ENCODE data around the gene FOXN3.

The FOXN3 gene

DNA sequence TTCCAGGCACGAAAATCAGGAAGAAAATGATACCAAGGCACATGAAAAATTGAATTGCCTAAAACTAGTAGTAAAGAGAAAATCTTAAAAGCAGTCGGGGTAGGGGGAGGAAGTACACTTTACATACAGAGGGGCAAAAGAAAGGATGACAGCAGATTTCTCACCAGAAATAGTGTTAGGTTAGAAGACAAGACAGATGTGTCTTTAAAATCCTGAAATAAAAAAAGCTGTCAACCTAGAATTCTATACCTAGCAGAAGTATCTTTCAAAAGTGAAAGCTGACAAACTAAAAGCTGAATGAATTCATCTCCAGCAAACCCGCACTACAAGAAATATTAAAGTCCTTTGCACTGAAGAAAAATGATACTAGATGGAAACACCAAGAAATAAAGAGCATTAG is 280.4 kb downstream of the FOXN3 start:
- H3K36me3 ChIP-seq (ENCODE audit: control insufficient read depth, insufficient read depth, low read length): no peaks in the 10 kb centered on the region
- no peak overlapping the region for H3K9ac ChIP-seq (ENCODE audit: low read depth, low read length)
- H3K27me3 ChIP-seq (ENCODE audit: control insufficient read depth, insufficient read depth, low read length): no peaks in the 10 kb centered on the region
- H3K4me3 ChIP-seq (ENCODE audit: low read depth, low read length): no peak overlapping the region
- H3K9me3 ChIP-seq (ENCODE audit: control insufficient read depth, insufficient read depth, low read length): no peaks in the 10 kb centered on the region
- H3K4me1 ChIP-seq (ENCODE audit: control insufficient read depth, insufficient read depth, low read length): peaks cover 12% of the 10 kb centered on the region; the same call in 1 of the 2 replicates
- no peak overlapping the region for H3K27ac ChIP-seq (ENCODE audit: low read depth, low read length)

DNA sequence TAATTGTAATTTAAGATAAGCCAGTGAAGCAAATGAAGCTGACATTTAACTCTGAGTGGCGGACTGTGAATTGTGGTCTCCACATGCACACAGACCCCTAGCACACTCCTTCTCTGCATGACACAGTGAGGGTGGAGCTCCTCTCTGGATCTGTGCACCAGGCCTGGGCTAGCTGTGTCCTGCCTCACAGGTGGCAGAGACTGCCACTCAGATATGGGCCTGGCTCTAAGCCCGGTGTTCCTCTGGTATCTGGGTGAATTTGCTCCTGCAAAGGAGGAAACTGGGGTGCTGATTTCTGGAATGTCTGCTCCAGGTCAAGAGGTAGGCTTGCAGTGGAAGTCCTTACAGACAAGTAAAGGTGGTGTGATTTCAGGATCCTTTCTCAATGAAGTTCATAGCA is 282.4 kb downstream of the FOXN3 start:
- Histone ChIP-seq H3K27ac (ENCODE audit: low read depth, low read length) (no peak overlapping the region), H3K27me3 (ENCODE audit: control insufficient read depth, insufficient read depth, low read length) (no peaks in the 10 kb centered on the region), H3K9ac (ENCODE audit: low read depth, low read length) (no peak overlapping the region), H3K4me1 (ENCODE audit: control insufficient read depth, insufficient read depth, low read length) (peaks cover 10% of the 10 kb centered on the region; the same call in 1 of the 2 replicates), H3K4me3 (ENCODE audit: low read depth, low read length) (no peak overlapping the region), H3K36me3 (ENCODE audit: control insufficient read depth, insufficient read depth, low read length) (no peaks in the 10 kb centered on the region), H3K9me3 (ENCODE audit: control insufficient read depth, insufficient read depth, low read length) (no peaks in the 10 kb centered on the region)

DNA sequence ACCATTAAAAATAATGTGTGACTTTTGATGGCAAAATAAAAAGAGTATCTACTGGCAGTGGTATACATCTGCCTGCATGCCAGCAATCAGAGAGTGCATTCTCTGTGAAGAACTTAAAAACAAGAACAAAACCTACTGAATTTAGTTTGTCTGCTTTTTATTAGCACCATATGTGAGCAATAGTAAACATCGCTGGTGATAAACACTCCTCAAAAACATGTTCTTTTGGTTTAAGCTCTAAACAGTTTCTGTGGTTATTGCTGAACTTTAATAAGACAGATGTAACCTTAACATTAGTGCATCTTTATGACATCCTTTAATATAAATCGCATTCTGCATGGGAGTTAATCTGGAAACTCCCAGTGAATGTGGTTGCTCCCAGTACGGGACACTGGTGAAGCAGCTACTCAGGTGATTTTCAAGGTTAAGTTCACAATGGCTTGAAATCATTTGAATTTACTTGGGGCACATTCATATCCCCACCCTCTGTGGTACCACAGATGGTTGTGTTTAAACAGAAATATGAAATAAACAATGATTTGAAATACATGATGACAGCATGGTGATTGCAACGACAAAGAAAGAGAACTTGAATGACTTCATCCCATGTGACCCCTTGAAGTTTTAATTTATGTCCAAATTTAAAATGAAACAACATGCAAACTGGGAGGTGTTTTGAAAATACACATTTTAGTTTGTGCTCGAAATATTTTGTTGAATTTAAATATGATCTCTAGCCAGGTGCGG is 285.9 kb downstream of the FOXN3 start:
- Histone ChIP-seq H3K4me1 (ENCODE audit: control insufficient read depth, insufficient read depth, low read length) (peaks cover 4% of the 10 kb centered on the region; the same call in 1 of the 2 replicates), H3K4me3 (ENCODE audit: low read depth, low read length) (no peak overlapping the region), H3K9me3 (ENCODE audit: control insufficient read depth, insufficient read depth, low read length) (no peaks in the 10 kb centered on the region), H3K36me3 (ENCODE audit: control insufficient read depth, insufficient read depth, low read length) (no peaks in the 10 kb centered on the region), H3K27ac (ENCODE audit: low read depth, low read length) (no peak overlapping the region), H3K27me3 (ENCODE audit: control insufficient read depth, insufficient read depth, low read length) (no peaks in the 10 kb centered on the region), H3K9ac (ENCODE audit: low read depth, low read length) (no peak overlapping the region)

DNA sequence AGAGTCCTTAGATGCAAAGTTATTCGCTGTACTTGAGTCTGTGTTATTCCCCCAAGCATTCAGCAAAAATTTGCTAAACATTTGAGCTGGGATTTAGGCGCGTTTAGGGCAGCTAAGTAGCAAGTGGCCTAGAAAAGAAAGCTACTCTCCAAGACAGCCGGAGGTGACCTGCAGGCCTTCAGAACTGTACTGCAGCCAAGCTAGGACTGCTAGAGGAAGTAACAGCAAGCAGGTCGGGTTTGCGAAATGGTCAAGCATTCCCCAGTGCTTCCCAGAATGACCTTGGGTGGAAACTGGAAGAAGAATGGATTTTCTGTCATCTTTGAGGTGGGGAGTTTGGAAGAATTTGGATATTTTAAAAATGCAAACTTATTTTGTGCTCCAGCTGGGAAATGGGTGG is 287.5 kb downstream of the FOXN3 start:
- Histone ChIP-seq H3K4me3 (ENCODE audit: low read depth, low read length) (no peak overlapping the region), H3K9me3 (ENCODE audit: control insufficient read depth, insufficient read depth, low read length) (no peaks in the 10 kb centered on the region), H3K4me1 (ENCODE audit: control insufficient read depth, insufficient read depth, low read length) (peaks cover 4% of the 10 kb centered on the region; the same call in 1 of the 2 replicates), H3K9ac (ENCODE audit: low read depth, low read length) (no peak overlapping the region), H3K36me3 (ENCODE audit: control insufficient read depth, insufficient read depth, low read length) (no peaks in the 10 kb centered on the region), H3K27ac (ENCODE audit: low read depth, low read length) (no peak overlapping the region), H3K27me3 (ENCODE audit: control insufficient read depth, insufficient read depth, low read length) (peaks cover 4% of the 10 kb centered on the region; the same call in 1 of the 2 replicates)

DNA sequence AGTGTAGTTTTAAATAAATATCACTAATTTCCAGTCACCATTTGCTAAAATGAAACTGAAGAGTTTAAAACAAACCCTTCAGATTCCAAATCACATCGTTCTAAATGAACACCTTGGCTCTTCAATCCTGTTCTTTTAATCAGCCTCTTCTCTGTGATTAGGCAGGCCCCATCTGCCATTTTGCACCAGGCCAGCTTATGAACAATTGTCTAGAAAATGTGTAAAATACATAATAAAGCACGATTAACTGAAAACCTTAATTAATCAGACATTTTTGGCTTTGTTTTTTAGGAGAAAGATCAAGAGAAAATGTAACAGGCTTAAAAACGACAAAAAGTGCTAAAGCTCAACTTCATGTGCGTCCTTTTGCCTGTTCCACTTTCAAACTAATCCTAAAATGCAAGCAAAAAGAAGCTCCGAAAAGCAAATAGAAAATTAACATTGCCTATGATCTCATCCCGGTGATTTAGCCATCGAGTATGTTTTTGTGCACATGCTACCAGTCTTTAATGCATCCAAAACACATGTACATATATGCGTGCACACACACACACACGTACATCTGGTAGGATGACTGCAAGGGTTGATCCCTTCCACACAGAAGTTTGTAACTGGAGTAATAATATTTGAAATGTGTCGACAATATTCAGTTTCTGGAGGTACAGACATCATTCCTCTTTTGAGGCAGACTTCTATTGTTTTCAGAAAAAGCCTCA is 288.6 kb downstream of the FOXN3 start:
- Histone ChIP-seq H3K27me3 (ENCODE audit: control insufficient read depth, insufficient read depth, low read length) (peaks cover 4% of the 10 kb centered on the region; the same call in 1 of the 2 replicates), H3K27ac (ENCODE audit: low read depth, low read length) (no peak overlapping the region), H3K9me3 (ENCODE audit: control insufficient read depth, insufficient read depth, low read length) (no peaks in the 10 kb centered on the region), H3K36me3 (ENCODE audit: control insufficient read depth, insufficient read depth, low read length) (no peaks in the 10 kb centered on the region), H3K4me3 (ENCODE audit: low read depth, low read length) (no peak overlapping the region), H3K9ac (ENCODE audit: low read depth, low read length) (no peak overlapping the region), H3K4me1 (ENCODE audit: control insufficient read depth, insufficient read depth, low read length) (peaks cover 4% of the 10 kb centered on the region; the same call in 1 of the 2 replicates)

DNA sequence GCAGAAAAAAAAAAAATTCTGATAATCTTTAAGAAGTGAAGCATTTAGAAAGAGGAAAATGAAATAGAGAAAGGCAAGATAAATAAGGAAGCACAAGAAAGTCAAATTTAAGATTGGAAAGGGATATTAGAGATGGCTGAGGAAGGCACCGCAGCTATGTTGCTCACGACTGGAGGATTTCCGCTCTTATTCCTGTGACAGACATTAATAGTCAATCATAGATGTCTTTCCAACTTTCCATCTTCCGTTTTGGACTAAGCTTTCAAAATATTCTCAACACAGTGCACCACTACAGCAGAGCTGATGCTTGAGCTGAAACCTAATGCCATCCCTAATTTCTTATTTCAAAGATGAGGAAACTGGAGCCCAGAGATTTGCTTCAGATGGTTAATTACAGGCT is 290.6 kb downstream of the FOXN3 start:
- no peak overlapping the region for H3K27ac ChIP-seq (ENCODE audit: low read depth, low read length)
- H3K9me3 ChIP-seq (ENCODE audit: control insufficient read depth, insufficient read depth, low read length): no peaks in the 10 kb centered on the region
- peaks cover 16% of the 10 kb centered on the region for H3K4me1 ChIP-seq (ENCODE audit: control insufficient read depth, insufficient read depth, low read length)
- no peak overlapping the region for H3K4me3 ChIP-seq (ENCODE audit: low read depth, low read length)
- peaks cover 4% of the 10 kb centered on the region; the same call in 1 of the 2 replicates for H3K27me3 ChIP-seq (ENCODE audit: control insufficient read depth, insufficient read depth, low read length)
- H3K9ac ChIP-seq (ENCODE audit: low read depth, low read length): no peak overlapping the region
- no peaks in the 10 kb centered on the region for H3K36me3 ChIP-seq (ENCODE audit: control insufficient read depth, insufficient read depth, low read length)

DNA sequence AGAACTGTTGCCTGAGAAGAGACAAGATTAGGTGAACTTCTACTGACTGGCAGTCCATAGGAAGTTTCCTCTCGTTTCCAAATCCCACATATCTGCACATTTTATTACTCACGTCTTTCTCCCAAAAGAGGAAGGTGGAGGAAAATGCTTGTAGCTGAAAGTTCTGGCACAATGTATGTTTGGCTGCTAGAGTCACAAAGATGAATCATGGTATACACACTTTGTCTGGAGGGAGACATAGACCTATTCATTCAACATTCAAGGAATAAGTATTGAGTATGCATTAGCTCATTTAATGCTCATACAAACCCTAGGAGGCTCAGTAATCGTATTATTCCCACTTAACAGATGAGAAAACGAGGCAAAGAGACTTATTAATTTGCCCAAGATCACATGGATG is 291.8 kb downstream of the FOXN3 start:
- Histone ChIP-seq H3K27ac (ENCODE audit: low read depth, low read length) (no peak overlapping the region), H3K27me3 (ENCODE audit: control insufficient read depth, insufficient read depth, low read length) (peaks cover 4% of the 10 kb centered on the region; the same call in 1 of the 2 replicates), H3K9ac (ENCODE audit: low read depth, low read length) (no peak overlapping the region), H3K4me3 (ENCODE audit: low read depth, low read length) (no peak overlapping the region), H3K36me3 (ENCODE audit: control insufficient read depth, insufficient read depth, low read length) (no peaks in the 10 kb centered on the region), H3K4me1 (ENCODE audit: control insufficient read depth, insufficient read depth, low read length) (peaks cover 16% of the 10 kb centered on the region), H3K9me3 (ENCODE audit: control insufficient read depth, insufficient read depth, low read length) (no peaks in the 10 kb centered on the region)

DNA sequence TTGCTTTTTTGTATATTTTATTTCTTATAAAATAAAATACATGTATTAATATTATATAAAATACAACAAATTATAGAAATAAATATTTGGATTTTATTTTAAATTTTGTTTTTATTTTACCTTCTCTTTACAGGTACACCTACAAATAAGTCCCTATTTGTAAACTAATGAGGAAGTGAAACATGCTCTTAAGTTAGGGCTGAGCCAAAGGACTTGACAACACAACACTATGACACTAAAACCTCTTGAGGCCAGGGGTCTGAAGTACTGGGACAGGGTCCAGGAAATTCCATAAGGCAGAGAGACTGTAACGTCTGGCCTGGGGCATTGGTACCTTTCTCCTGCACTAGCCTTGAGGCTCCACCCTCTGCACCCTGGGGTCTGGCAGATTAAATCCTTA is 293.2 kb downstream of the FOXN3 start:
- Histone ChIP-seq H3K27me3 (ENCODE audit: control insufficient read depth, insufficient read depth, low read length) (peaks cover 4% of the 10 kb centered on the region; the same call in 1 of the 2 replicates), H3K9ac (ENCODE audit: low read depth, low read length) (no peak overlapping the region), H3K36me3 (ENCODE audit: control insufficient read depth, insufficient read depth, low read length) (no peaks in the 10 kb centered on the region), H3K4me3 (ENCODE audit: low read depth, low read length) (no peak overlapping the region), H3K27ac (ENCODE audit: low read depth, low read length) (no peak overlapping the region), H3K4me1 (ENCODE audit: control insufficient read depth, insufficient read depth, low read length) (peaks cover 12% of the 10 kb centered on the region), H3K9me3 (ENCODE audit: control insufficient read depth, insufficient read depth, low read length) (no peaks in the 10 kb centered on the region)

DNA sequence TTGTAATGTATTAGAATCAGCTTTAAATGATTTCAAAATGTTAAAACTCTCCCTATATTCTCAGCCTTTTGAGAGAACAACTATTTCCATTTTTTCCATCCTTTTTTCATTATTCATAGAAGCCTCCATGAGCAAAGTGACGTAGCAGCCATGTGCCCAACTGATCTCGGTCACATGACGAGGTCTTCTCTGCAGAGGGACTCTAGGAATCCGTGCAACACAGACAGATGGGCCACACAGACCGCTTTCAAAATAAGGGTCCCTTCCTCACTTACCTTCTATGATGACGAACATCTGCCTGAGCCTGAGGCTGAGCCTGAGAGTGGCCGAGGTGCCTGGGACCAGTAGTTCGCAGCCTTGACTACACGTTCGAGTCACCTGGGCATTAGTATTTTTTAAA is 293.8 kb downstream of the FOXN3 start:
- Histone ChIP-seq H3K4me1 (ENCODE audit: control insufficient read depth, insufficient read depth, low read length) (peaks cover 12% of the 10 kb centered on the region), H3K27me3 (ENCODE audit: control insufficient read depth, insufficient read depth, low read length) (peaks cover 4% of the 10 kb centered on the region; the same call in 1 of the 2 replicates), H3K27ac (ENCODE audit: low read depth, low read length) (no peak overlapping the region)

DNA sequence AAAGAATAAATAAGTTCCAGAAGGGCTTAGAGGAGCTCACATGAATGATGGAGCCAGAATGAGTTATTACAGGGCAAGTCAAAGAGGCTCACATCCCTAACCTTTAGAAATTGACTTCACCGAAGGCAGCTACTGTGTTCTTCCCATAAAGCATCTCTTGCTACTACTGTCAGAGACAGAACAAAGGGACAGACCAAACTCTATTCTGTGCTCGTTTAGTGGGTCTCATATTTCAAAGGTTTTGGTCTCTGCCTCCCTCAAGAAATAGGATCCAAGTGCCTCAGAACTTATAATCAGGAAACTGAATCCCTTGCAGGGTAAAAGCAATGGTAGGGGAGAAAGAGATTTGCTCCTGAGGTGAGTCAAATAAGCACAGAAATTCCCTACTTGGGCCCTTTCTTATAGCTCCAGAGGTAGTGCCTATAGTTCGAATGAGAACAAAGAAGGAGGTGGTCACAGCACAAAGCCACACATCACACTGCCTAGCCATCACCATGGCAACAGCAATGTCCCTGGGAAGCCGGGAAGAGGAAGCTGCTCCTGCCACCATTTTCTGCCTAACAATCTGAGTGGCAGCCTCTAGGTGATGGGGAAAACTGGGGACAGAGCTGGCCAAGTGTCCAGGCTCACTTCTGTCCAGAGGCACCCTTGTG is 294.9 kb downstream of the FOXN3 start:
- Histone ChIP-seq H3K36me3 (ENCODE audit: control insufficient read depth, insufficient read depth, low read length) (no peaks in the 10 kb centered on the region), H3K27ac (ENCODE audit: low read depth, low read length) (peak overlapping the region; percentile 40), H3K4me1 (ENCODE audit: control insufficient read depth, insufficient read depth, low read length) (peaks cover 12% of the 10 kb centered on the region), H3K4me3 (ENCODE audit: low read depth, low read length) (no peak overlapping the region), H3K9ac (ENCODE audit: low read depth, low read length) (no peak overlapping the region), H3K9me3 (ENCODE audit: control insufficient read depth, insufficient read depth, low read length) (no peaks in the 10 kb centered on the region), H3K27me3 (ENCODE audit: control insufficient read depth, insufficient read depth, low read length) (peaks cover 4% of the 10 kb centered on the region; the same call in 1 of the 2 replicates)

More for the DNA sequence above, 293.8 kb downstream of the FOXN3 start:
- H3K4me3 ChIP-seq (ENCODE audit: low read depth, low read length): no peak overlapping the region
- H3K36me3 ChIP-seq (ENCODE audit: control insufficient read depth, insufficient read depth, low read length): no peaks in the 10 kb centered on the region
- H3K9me3 ChIP-seq (ENCODE audit: control insufficient read depth, insufficient read depth, low read length): no peaks in the 10 kb centered on the region
- H3K9ac ChIP-seq (ENCODE audit: low read depth, low read length): no peak overlapping the region

DNA sequence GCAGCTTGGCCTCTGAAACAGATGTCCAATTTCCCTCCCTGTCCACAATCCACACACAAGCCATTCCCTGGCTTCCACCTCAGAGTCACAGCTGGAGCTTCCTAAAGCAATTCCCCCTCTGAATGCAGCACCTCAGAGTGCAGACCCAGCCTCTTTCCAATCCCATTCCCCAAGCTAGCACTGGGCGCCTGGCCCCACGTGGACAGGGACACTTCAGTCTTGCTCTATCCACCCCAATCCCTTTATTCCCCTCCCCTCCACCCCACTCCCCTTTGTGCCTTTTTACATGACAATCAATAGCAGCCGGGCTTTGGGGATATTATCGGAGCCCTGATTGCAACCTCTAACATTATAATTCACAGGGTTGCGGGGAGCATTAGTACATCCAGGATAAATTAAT is 300.0 kb downstream of the FOXN3 start:
- no peak overlapping the region for H3K4me3 ChIP-seq (ENCODE audit: low read depth, low read length)

More for the DNA sequence above, 300.0 kb downstream of the FOXN3 start:
- H3K36me3 ChIP-seq (ENCODE audit: control insufficient read depth, insufficient read depth, low read length): no peaks in the 10 kb centered on the region
- no peaks in the 10 kb centered on the region for H3K27me3 ChIP-seq (ENCODE audit: control insufficient read depth, insufficient read depth, low read length)
- H3K27ac ChIP-seq (ENCODE audit: low read depth, low read length): no peak overlapping the region
- H3K9ac ChIP-seq (ENCODE audit: low read depth, low read length): no peak overlapping the region
- H3K9me3 ChIP-seq (ENCODE audit: control insufficient read depth, insufficient read depth, low read length): no peaks in the 10 kb centered on the region
- peaks cover 5% of the 10 kb centered on the region for H3K4me1 ChIP-seq (ENCODE audit: control insufficient read depth, insufficient read depth, low read length)

Data from HUES48 (cell line).